ENCODE results near the gene PCDH9. TPM values are rescaled to one million over a fixed set of nuclear protein-coding genes. Genes with fewer than 3 reads are reported as not detected.

PCDH9 gene
- total RNA-seq, 4 donors from 2014 or later = 5.7 to 12.9 (median 6.8) TPM

DNA sequence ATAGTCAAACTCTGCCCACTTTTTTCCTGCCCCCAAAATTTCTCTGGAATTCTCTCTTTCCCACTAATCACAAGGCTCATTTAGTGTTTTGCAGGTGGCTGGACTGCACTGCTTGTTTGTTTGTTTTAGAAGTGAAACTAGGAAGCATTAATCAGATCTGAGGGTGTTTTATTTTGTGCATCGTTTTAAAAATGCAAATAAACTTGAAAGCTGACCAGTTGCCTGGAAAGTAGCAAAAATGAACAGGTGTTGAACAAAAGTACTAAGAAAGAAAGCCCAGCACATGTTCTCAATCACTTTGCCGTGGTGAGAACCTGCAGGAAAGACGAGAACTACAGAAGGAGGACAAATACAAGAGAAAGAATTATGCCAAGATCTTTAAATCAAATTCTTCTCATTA, 365.5 kb downstream of the PCDH9 start:
- DNase-seq (ENCODE audit: low spot score) (no peak), ATAC-seq (ENCODE audit: low FRiP score) (no peak)
- no peak for TF ChIP-seq CTCF (IDR thresholded peaks at IDR 0.05)

GRCh38 chr13:66860878-66861417, 369.2 kb downstream of the PCDH9 start:
- no peak for DNase-seq (ENCODE audit: low spot score)
- TF ChIP-seq CTCF (IDR thresholded peaks at IDR 0.05) = no peak
- ATAC-seq (ENCODE audit: low FRiP score) = no peak

DNA sequence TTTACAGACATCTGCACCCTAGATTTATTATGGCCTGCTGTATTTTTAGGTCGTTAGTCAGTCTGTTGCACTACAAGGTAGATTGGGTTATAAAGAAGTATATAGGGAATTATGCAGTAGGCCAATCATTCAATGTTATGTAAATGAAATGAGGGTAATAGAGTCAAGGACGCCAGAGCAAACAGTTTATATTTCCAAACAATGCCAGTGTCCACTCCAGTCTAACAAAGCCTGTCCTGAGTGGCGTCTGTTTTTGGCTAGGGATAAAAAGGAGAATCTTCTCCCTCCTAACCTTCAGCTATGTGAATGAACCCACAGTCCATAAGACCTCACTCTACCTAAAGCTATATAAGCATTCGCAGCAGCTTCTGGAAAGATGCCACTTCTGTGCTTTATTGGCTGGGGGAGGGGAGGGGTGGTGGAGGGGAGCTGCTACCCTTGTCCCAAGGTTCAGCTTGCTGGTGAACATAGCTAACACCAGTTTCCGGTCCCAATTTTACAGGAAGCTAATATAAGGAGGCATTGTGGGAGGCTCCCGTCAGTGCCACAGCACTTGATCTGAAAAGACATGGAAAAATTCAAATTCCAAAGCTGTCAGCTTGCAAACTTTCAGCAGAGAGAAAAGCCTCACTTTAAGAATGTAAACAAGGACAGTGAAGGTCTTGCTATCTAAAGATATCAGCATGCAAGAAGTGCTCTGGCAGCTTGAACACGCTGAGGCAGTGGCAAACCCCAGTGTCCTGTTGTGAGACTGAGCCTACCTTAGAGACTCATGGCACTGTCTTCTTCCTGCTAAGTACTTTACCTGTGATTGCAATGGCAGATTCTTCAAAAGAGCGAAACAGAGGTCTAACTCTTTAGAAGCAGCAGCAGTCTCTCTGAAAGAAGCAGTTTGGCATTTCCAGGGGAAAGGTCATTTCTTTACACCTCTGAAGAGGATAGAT, 369.9 kb downstream of the PCDH9 start:
- ATAC-seq (ENCODE audit: low FRiP score) (no peak), DNase-seq (ENCODE audit: low spot score) (no peak)
- TF ChIP-seq CTCF (IDR thresholded peaks at IDR 0.05) = no peak

- no peak for DNase-seq (ENCODE audit: low spot score)
- no peak for ATAC-seq (ENCODE audit: low FRiP score)
- TF ChIP-seq CTCF (IDR thresholded peaks at IDR 0.05) = no peak
These were observed 371.1 kb downstream of the PCDH9 start for GRCh38 chr13:66859078-66859477.

- ATAC-seq (ENCODE audit: low FRiP score) (no peak), DNase-seq (ENCODE audit: low spot score) (no peak)
- TF ChIP-seq CTCF (IDR thresholded peaks at IDR 0.05) = no peak
These were observed 372.0 kb downstream of the PCDH9 start for GRCh38 chr13:66858163-66858562.

- no peak for TF ChIP-seq CTCF (IDR thresholded peaks at IDR 0.05)
- DNase-seq (ENCODE audit: low spot score) (no peak), ATAC-seq (ENCODE audit: low FRiP score) (no peak)
These were observed 375.0 kb downstream of the PCDH9 start for GRCh38 chr13:66855131-66855530.

GRCh38 chr13:66853564-66853963, 376.6 kb downstream of the PCDH9 start:
- no peak for ATAC-seq (ENCODE audit: low FRiP score)
- TF ChIP-seq CTCF (IDR thresholded peaks at IDR 0.05) = no peak

More at GRCh38 chr13:66853564-66853963, 376.6 kb downstream of the PCDH9 start:
- DNase-seq (ENCODE audit: low spot score) = no peak

Measured in omental fat pad (tissue), 4 donors.